ENCODE results near the gene NT5DC3.

The NT5DC3 gene

GRCh38 chr12:103778781-103779180, 62.3 kb downstream of the NT5DC3 start:
- DNase-seq, result no peak

- DNase-seq, result no peak
Observed at GRCh38 chr12:103774977-103775560, 66.0 kb downstream of the NT5DC3 start.

GRCh38 chr12:103773109-103773910, 67.7 kb downstream of the NT5DC3 start:
- no peak for DNase-seq

- DNase-seq, result no peak
Observed at GRCh38 chr12:103772367-103773108, 68.5 kb downstream of the NT5DC3 start.

- DNase-seq, result no peak
Observed at GRCh38 chr12:103771466-103771865, 69.6 kb downstream of the NT5DC3 start.

- DNase-seq, result no peak
Observed at GRCh38 chr12:103769240-103769945, 71.6 kb downstream of the NT5DC3 start.

GRCh38 chr12:103768467-103769123, 72.4 kb downstream of the NT5DC3 start:
- DNase-seq, result no peak

GRCh38 chr12:103766028-103766427, 75.0 kb downstream of the NT5DC3 start:
- no peak for DNase-seq

- no peak for DNase-seq
Observed at GRCh38 chr12:103765322-103765721, 75.7 kb downstream of the NT5DC3 start.

GRCh38 chr12:103762473-103762872, 78.6 kb downstream of the NT5DC3 start:
- DNase-seq, result no peak

GRCh38 chr12:103758310-103759089, 82.5 kb downstream of the NT5DC3 start:
- no peak for DNase-seq

- no peak for DNase-seq
Observed at GRCh38 chr12:103757248-103757647, 83.8 kb downstream of the NT5DC3 start.

- DNase-seq, result no peak
Observed at GRCh38 chr12:103756443-103756842, 84.6 kb downstream of the NT5DC3 start.

GRCh38 chr12:103755425-103755824, 85.6 kb downstream of the NT5DC3 start:
- no peak for DNase-seq

GRCh38 chr12:103751600-103751999, 89.4 kb downstream of the NT5DC3 start:
- DNase-seq, result no peak

- DNase-seq, result no peak
Observed at GRCh38 chr12:103751171-103751570, 89.9 kb downstream of the NT5DC3 start.

GRCh38 chr12:103748875-103749274, 92.2 kb downstream of the NT5DC3 start:
- no peak for DNase-seq

GRCh38 chr12:103748002-103748401, 93.0 kb downstream of the NT5DC3 start:
- no peak for DNase-seq

GRCh38 chr12:103745962-103746361, 95.1 kb downstream of the NT5DC3 start:
- DNase-seq, result no peak

- DNase-seq, result no peak
Observed at GRCh38 chr12:103743788-103744187, 97.2 kb downstream of the NT5DC3 start.

- no peak for DNase-seq
Observed at GRCh38 chr12:103742349-103742932, 98.6 kb downstream of the NT5DC3 start.

All from NK-92 treated with Interleukin-12 subunit alpha and Interleukin-12 subunit beta, amount 100 ng/mL, for 24 hours (cell line).